GM19438 (cell line): Measurements from ENCODE around the gene LYPD6B.

Source experiments
- ATAC-seq: cut with Tn5 transposase; IDR thresholded peaks from one replicate; pipeline ENCODE4 v1.9.1; 2021; ENCODE audit warnings: low read depth; ENCODE audit not compliant: unreplicated experiment

LYPD6B gene

GRCh38 chr2:149068996-149069888 is 30.7 kb downstream of the LYPD6B start:
- ATAC-seq, result no peak

DNA sequence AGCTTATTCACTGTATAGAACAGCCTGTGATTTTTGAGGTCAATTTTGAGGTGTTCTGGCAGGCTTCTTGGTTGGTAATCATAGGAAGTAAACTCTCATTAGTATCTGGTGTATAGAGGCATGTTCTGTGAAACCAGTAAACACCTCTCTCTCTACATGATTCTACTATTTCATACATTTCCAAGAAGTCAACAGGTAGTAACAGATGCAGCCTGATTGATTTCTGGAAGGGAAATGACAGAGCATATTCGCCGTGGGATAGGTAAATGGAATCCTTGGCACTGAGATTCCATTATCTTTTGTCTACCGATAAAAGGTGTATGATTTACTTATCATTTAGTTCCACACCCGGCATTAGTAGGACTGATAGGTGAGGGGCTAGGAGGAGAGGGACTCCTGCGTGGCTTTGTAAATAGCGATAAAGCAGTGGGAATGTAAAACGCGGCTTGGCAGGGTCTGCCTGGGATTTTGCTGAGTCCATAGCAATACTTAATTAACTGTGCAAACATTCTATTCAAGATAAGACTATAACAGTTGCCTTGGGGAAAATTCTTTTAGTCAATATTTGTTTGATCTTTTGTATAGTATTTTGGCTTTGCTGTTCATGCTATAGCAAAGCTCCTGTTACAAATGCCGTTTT is 32.3 kb downstream of the LYPD6B start:
- no peak for ATAC-seq

- ATAC-seq, result no peak
Observed at GRCh38 chr2:149075105-149075504, 36.6 kb downstream of the LYPD6B start.

DNA sequence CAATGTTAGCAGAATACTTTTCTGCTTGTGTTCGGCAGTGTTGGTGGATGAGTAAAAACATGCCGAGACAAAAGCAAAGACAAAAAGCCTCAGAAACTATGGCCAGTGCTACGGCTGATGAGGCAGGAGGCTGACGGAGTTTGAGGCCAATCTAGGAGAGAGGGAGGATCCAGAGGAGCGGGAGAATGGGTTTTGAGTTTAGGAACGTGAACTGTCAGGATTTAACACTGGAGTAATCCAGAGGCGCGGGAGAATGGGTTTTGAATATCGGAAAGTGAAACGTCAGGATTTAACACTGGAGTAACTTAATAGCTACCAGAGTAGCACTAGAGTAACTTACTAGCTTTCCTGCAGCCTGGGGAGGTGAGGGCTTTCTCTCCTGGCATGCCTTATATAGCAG is 37.4 kb downstream of the LYPD6B start:
- ATAC-seq, result no peak

DNA sequence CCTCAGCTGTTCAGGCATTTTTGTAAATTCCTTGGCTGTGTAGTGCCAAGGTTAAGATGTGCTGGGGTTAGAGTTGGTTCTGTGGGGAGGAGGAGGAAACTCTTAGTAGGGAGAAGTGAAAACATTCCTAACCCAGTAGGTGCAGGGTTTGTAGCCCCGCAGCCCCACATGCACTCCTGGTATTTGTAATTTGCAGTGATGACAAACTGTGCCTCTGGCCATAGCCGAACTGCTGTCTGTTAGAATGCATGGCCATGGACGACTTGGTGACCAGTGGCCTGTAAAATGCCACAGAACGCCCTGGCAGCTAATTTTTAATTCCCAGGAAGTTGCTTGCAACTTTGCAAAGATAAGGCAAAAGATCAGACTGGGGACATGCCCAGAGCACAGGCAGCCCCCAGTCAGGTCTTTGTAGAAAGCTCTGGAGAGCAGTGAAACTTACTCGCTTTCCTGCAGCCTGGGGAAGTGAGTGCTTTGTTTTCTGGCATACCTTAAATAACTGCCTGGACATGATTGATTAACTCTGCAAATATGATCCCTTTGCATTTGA is 38.4 kb downstream of the LYPD6B start:
- no peak for ATAC-seq

GRCh38 chr2:149077861-149078260 is 39.4 kb downstream of the LYPD6B start:
- no peak for ATAC-seq

GRCh38 chr2:149080099-149080498 is 41.6 kb downstream of the LYPD6B start:
- no peak for ATAC-seq

DNA sequence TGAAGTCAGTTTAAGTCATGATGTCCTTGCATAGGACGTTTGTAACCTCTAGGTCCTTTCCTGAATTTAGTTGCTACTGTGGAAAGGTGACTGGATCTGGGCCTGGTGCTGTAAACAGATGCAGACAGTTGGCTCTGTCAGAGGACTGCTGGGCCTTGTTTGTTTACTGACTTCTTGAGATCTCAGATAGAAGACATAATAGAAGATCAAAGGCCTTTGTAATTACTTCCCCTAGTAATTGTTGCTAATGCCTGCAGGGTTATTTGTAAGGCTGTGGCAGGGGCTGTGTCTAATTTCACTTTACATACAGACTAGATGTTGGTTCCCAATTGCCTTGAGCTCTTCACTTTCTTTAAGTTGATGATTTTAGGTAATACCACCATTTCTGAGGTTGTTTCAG is 42.5 kb downstream of the LYPD6B start:
- ATAC-seq, result no peak

GRCh38 chr2:149082079-149082478 is 43.6 kb downstream of the LYPD6B start:
- no peak for ATAC-seq

- ATAC-seq, result no peak
Observed at GRCh38 chr2:149082735-149083134, 44.2 kb downstream of the LYPD6B start.

DNA sequence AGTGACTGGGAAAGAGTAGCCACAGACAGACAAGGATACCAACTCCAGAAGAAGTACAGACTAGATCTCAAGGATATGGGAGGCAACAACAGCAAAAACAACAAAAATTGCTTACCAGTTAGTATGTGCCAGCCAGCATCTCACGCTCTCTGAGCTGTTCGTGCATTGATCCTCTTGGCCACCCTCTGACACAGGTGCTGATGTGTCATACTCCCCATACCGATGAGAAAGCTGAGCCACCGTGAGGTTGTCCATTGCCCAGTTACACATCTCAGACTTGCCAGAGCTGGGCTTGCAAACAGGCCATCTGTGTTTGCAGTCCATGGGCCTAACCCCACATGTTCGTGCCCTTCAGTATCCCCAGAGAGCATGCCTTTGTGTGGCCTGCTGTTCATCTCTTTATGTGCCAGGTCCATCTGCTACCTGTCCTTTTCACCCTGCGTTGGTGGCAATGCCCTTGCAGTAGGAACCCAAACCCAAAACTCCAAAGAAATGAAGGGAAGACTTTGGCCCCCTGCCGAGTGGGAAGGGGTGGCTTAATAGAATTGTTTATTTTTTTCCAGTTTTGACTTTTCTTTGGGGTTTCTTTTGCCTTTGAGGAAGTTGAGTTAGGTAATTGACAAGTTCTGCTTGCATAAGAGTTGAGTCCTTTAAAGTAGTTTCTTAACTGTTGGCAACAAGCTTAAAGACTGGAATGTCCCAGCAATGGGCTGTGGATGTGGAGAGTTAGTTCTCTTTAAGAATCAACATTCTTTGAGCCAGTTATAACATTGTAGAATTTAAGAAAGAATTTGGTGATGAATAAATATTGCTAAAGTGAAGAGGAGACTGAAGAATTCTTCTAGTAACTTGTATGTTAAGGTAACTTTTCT is 46.7 kb downstream of the LYPD6B start:
- no peak for ATAC-seq

GRCh38 chr2:149087751-149088150 is 49.3 kb downstream of the LYPD6B start:
- ATAC-seq, result no peak

DNA sequence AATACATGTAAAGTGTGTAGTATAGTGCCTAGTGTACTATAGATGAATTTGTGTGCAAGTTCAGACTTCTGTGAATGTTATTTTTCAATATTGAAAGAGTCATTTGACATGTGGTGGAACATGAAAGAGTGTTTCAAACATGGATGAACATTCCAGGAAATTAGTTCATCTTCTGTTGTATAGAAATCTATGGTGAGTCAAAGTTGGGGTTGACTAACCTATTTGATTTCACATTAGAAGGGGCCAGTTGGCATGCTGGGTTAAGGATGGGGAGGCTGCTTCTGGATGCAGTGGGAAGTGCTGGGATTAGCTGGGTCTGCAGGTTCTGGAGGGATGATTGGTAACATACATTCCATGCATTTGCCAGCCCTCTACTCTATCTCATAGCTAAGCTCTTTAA is 50.6 kb downstream of the LYPD6B start:
- ATAC-seq, result no peak

GRCh38 chr2:149090706-149091105 is 52.2 kb downstream of the LYPD6B start:
- ATAC-seq, result no peak

DNA sequence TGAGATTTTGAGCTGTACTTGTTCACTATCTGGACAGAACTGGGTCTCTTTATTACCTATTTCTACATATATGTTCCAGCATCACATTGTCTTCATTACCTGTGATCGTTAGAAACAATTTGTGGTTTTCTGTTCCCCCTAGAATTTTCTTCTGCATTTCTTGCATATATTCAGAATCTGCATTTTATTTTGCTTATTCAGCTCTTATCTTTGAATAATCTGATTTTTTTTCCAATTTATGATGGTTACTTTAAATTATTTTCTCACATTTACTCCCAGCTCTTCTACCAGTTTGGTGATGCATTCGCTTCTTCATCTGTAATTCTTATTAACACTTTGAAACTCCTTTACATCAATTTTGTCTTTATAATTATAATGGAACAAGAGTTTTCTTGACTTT is 55.1 kb downstream of the LYPD6B start:
- no peak for ATAC-seq

GRCh38 chr2:149094217-149095015 is 55.9 kb downstream of the LYPD6B start:
- ATAC-seq, result no peak

DNA sequence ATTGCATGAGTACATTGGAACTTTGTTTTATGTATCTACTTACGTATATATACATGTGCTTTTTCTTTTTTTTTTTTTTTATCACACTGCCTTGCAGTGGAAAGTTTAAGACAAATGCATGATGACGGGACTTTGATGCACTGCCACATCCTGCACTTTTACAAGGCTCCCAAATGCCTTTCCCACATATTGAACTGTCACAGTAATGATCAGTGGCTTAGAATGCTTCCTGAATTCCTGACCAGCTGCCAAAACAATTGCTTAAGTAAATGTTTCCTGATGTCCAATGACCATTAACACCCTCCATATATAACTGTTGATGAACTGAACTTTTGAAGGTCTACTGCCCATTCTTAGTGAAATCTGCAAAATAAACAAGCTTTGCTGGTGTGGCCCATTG is 60.2 kb downstream of the LYPD6B start:
- no peak for ATAC-seq

DNA sequence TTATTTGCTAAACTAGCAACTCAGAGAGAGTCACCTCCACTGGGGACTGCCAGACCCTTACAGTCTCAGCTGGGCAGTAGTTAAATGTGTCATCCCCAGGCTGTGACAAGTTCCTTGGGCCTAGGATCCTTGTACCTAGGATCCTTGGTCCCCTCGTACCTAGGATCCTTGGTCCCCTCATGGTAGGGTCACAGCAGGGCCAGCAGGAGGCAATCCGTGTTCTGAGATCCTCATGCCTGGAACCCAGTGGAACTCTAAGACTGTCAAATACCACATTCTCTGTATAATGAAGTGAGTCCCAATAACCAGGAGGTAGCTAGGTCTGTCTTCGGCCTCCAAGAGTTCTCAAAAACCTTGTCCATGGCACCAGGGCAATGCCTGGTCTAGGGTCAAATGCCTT is 60.8 kb downstream of the LYPD6B start:
- no peak for ATAC-seq

- no peak for ATAC-seq
Observed at GRCh38 chr2:149100739-149101699, 62.5 kb downstream of the LYPD6B start.
